HG02678 (cell line): ENCODE data around the gene ANKS3.

Experiments used
- ATAC-seq: cut with Tn5 transposase; IDR thresholded peaks from one replicate; pipeline ENCODE4 v1.9.1; 2021; ENCODE audit warnings: mild to moderate bottlenecking, moderate library complexity; ENCODE audit not compliant: unreplicated experiment

ANKS3 gene

DNA sequence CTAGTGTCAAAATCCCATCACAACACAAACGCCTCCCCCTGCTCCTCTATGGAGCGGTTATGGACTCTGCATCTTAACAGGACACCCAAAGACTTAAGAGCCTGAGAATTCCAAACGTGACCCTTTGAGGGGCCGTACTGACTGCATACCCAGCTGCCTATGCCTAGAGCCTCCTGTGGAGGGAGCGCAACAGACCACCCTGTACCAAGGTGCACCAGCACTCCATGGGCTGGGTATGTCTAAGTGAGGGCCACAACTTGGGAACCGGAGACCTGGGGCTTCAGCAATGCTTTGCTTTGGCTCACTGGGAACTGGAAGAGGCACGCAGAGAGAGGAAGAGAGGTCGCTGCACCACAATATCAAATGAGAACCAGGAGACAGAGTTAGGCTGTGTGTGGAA is 5.4 kb downstream of the ANKS3 start:
- ATAC-seq = no peak

DNA sequence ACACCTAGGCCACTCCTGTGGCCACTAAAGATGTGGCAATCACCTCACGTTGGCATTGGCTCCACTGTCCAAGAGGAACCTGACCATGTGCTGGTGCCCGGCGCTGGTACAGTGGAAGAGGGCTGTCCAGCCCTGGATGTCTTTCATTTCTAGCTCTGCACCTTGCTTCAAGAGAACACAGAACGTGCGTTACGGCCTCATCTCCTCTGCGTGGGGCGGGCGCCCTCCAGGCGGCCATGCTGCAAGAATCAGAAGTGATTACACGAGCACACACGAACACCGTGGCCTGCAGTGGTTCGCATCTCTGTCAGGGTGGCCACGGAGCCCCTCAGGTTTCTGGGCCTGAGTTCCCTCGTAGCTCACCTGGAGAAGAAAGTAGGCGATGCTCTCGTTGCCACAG is 7.5 kb downstream of the ANKS3 start:
- no peak for ATAC-seq

DNA sequence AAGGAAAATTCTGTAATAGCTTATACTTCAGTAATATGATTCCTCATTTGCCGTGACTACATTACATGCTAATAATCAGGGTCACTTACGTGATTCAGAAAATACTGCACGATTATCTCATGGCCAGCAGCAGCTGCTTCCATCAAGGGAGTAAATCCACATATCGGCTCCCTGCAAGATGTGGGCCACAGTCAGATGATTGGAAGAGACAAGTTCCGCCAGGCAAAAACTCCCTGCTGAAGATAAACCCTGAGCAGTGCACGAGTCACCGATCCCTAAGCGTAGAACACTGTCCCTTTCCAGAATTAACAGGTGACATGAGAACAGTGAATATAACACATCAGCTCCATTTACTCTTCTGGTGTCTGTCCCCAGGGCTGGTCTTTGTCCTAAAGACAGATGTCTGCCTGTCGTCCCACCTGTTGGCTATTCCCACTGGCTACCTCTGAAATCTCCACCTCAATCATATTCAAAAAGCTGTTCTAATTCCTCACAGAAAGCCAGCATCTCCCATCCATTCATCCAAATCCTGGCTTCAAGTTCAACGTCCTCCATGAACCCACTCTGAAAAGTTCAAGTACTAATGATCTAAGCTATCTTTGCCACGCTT is 9.3 kb downstream of the ANKS3 start:
- ATAC-seq = no peak

DNA sequence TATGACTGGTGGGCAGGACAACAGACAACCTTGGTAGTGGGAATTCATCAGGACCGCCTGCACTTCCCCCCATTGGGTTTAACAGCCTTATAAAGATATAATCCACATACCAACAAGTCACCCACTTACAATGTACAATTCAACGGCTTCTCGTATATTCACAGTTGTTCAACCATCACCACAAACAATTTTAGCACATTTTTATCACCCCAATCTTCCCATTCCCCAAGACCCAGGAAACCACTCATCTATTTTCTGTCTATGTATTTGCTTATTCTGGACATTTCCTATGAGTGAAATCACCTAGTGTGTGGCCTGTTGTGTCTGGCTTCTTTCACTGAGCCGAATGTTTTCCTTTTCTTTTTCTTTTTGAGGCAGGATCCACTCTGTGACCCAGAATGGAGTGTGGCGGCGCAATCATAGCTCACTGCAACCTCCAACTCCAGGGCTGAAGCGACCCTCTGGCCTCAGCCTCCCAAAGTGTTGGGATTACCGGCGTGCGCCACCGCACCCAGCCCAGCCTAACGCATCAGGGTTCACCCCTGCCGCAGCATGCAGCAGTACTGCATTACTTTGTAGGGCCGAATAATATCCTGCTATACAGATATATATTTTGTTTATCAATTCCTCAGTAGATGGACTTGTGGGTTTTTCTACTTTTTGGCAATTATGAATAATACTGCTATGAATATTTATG is 10.9 kb downstream of the ANKS3 start:
- no peak for ATAC-seq

DNA sequence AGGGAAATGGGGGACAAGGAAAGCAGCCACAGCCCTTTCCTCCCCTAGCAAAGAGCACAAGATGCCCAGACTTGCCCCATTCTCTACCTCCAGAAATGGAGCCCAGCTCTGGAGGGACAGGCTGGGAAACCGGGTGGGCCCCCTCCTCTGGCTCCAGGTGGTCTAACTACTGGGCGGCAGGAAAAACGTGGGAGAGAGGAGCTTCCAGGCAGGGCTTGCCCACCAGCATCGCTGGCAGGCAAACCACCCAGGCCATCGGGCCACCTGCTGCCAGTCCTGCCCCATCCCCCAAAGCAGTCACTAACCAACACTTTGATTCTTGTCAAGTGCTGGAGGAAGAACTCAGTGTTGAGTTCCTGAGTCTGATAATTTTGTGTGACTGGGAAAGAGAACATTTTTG is 15.6 kb downstream of the ANKS3 start:
- ATAC-seq = no peak

DNA sequence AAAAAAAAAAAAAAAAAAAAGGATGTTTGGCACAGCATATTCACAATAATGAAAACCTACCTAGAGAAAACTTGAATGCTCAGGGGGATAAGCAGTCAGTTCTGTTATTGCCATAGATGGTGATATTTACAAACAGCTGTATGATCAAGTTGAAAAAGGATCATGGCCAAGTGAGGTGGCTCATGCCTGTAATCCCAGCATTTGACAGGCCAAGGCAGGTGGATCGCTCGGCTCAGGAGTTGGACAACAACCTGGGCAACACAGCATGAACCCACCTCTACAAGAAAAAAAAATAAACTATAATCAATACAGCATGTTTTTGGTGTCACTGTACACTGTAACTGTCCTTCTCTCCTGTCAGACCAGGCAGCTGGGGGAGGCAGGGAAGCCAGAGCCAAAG is 19.1 kb downstream of the ANKS3 start:
- ATAC-seq = no peak

DNA sequence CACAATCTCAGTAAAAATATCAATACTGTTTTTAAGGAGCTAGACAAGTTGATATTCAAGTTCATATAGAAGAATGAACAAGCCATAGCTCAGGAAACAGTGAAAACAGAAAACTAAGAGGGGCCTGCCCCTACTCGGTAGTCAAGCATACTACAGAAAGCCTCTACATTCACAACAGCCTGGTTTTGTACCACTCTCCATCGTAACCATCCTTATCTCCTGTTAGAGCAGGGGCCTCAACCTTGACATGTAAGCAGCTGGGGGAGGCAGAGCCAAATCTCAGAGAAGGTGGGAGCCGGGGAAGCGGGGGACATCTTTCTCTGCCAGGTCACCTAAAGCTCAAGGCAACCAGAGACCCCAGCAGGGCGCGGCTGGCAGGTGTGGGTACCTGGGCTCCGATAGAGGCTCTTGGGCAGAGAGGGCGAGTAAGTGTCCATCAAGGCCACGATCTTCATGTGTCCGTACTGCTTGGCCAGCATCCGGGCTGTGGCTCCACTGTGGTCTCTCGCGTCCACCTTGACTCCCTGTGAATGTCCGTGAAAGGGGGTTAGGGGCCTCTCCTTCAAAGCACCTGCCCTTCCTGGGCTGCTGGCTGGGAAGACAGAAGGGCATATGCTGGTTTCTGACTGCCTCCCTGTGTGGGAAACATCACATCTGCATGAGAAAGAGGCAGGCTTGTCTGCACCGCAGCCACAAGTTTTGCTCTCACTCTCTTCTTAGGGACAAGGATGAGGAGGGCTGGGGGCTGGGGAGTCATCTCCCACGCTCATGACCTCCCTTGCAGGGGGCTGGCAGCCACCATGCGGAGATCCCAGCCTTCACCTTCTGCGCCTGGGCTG is 20.2 kb downstream of the ANKS3 start:
- no peak for ATAC-seq

DNA sequence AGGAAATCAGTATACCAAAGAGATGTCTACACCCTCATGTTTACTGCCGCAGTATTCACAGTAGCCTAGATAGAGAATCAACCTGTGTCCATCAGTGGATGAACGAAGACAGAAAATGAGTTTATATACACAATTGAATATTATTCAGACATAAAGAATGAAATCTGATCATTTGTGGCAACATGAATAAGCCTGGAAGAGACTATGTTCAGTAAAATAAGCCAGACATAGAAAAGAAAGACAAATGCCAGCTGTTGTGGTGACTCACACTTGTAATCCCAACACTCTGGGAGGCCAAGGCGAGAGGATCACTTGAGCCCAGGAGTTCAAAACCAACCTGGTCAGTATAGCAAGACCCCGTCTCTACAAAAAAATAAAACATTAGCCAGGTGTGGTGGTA is 24.6 kb downstream of the ANKS3 start:
- ATAC-seq = no peak

DNA sequence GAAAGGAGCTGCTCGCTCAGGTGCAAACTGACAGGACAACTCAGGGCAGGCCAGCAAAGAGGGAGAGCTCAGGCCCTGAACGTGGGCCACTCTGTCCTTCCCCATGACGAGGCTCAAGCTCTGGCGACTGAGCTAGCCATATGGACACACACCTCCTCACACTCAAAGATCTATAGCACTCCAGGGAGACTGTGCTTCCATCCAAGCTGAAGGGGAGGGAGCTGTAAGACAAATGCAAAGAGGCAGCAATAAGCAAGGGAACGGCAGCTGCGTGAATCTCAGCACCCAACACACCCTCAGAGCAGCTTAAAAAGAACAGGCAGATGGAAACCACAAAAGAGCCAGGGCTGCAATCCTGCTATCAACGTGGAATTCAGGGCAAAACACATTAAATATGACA is 27.2 kb downstream of the ANKS3 start:
- ATAC-seq = no peak

DNA sequence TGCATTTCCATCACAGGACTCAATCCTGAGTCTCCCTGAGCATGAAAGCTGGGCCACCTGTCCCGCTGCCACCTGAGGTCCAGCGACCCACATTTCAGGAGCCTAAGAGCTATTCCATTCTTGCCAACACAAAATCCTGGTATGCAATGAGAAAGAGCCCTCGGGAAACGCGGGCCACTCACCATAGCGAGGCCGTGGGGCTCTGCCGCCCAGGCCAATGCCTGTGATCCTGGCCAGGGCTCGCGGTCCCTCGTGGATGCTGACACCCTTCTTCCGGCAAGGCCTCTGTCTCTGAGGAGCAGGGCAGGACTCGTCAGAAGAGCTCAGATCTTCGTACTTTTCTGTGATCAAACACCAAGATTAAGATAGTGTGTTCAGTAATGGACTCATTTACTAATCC is 29.2 kb downstream of the ANKS3 start:
- no peak for ATAC-seq

DNA sequence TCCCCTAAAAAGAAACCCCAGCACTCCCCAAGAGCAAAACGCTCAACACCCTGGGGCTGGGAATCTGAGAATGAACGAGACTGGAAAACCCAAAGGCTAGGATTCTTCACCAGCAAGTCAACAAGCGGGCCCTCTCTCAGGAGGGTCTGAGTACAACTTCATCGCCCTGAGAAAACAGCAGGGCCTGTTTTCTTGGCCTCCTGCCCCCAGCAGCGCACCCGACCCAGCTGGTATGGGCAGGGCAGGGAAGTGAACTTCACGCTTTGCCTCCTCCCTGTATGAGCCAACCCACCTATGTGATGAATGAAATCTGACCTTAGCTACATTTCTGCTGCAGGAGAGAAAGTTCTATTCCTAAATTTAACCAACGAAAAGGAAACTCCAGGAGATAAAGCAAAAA is 29.6 kb downstream of the ANKS3 start:
- ATAC-seq = no peak

DNA sequence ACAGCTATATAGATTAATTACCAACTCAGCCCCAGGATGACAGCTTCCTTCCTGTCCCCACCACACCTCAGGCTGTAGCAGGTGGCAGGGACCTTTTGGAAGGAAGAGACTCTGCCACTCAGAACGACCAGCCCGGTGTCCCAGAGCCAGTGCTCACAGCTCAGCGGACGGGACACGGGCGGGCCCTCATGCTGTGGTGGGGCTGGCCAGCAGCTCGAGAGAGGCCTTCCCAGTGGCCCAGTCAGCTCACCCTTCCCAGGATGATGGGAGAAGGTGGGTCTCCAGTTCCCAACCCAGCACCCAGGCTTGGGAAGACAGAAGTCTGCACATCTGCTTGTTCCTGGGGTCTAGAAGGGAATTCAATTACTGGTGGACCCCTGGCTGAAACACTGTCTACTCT is 30.2 kb downstream of the ANKS3 start:
- no peak for ATAC-seq

DNA sequence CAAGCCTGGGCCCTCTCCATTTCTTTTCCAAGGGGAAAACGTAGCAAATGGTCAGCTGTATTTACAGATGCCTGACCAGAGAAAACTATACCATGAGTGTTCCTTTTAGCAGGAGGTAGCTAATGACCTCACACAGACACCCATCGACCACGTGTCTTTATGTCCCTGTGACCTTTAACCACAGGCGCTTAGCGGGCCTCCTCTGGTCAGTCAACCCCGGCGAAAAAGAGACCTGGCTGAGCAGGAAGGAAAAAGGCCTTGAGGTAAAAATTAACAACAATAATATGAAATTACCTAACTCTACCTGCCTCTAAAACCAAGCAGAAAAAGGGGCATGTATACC is 31.6 kb downstream of the ANKS3 start:
- ATAC-seq = no peak

DNA sequence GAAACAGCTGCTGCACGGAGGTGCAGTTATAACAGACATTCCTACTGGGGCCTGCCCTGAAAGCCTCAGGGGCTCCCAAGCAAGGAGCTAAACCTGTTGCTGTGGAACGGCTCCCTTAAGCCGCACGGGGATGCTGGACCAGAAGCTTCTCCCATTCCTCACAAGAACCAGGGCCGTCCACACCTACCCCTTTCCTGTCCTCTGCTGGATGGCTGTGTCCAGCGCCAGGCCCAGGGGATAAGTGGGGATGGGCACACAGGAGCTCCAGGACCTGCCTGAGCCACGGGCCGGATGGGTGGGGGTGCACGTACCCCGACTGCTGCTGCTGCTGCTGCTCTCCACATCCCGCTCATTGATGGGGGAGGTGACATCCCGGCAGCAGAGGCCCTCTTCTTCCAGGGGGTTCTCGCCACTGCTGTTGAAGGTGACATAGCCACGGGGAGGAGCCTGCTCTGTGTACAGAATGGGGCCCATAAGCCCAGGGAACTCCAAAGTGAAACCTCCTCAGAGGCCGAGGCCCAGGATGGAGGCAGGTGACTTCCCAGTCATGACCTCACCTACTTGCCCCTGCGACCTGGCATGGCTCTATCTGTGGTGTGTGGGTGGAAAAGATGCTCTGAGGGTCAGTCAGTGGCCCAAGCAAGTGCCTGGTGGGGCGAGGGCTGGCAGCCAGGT is 32.1 kb downstream of the ANKS3 start:
- ATAC-seq = no peak

DNA sequence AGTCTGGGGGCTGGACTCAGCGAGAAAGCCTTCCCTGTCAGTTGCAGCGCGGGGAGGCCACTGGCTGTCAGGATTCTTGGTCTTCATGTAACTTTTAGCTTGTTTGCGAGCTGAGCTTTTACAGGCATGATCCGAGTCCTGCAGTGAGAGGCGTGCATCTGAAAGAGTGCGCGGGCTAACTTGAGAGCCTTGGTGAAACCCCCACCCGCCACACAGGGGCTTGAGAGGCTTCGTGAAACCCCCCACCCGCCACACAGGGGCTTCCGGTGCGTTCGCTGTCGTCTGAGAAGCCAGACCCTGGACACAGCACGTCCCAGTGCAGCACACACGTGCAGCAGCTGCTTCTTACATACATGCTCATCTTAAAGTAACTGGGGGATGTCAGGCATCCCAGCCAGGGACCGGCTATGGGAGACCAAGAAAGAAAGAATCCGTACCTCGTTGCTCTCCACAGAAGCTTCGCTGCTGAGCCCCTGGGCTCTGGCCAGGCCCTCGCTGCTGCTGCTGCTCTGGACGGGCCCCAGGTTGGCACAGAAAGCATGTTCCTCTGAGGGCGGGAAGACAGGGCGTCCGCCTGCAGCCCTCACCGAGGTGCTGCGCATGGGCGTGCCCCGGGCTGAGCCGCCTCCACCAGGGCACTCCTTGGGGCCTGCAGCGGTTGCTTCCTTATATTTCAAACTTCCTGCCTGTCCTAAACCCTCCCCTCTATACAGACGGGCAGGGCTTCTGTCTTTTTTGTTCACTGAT is 32.9 kb downstream of the ANKS3 start:
- ATAC-seq = no peak

DNA sequence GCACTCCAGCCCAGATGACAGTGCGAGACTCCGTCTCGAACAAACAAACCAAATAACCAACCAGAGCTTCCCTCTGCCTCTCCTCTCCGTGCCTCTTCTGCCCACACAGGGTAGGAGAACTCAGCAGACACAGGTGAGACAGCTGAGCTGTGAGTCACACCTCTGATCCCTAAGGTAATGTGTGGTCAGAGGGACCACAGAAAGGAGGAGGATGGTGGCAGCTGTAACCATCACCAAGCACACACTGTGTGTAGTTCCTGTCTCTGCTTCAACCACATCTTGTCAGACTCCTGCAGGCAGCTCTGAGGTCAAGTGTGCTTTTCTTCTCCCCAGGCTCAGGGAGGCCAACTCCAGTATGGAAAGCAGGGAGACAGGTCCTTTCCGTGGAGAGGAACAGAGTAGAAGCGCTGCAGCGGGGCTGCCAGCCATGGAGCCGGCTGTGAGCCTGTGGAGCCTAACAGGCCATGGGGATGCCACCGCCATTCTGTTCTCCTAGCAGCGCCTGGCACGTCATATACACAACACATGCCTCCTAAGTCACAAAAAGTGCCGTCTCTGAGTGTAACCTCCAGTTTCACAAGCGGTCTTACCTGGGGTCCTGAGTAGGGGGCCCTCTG is 33.6 kb downstream of the ANKS3 start:
- ATAC-seq = no peak

DNA sequence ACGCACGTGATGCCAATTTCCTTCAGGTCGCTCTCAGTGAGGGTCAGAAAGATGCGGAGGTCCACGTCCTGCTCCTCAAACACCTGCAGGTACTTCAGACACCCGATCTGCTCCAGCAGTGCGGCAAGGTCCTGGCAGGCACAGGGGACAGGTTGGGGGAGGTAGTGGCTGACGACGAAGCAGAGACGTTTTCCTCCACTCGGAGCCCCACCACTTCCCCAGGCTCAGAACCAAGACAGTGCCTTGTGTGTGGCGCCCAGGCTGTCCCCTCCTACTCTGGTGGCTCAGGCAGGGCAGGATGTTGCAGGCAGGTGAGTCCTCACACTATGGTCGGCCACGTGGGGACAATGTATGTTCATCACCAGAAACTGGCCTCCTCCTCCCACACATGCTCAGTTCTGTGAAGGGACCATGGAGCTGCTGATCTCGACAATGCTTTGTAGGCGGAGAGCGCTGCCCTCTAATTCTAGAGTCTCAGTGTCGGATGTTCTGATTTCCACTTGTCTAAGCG is 35.0 kb downstream of the ANKS3 start:
- ATAC-seq = no peak

DNA sequence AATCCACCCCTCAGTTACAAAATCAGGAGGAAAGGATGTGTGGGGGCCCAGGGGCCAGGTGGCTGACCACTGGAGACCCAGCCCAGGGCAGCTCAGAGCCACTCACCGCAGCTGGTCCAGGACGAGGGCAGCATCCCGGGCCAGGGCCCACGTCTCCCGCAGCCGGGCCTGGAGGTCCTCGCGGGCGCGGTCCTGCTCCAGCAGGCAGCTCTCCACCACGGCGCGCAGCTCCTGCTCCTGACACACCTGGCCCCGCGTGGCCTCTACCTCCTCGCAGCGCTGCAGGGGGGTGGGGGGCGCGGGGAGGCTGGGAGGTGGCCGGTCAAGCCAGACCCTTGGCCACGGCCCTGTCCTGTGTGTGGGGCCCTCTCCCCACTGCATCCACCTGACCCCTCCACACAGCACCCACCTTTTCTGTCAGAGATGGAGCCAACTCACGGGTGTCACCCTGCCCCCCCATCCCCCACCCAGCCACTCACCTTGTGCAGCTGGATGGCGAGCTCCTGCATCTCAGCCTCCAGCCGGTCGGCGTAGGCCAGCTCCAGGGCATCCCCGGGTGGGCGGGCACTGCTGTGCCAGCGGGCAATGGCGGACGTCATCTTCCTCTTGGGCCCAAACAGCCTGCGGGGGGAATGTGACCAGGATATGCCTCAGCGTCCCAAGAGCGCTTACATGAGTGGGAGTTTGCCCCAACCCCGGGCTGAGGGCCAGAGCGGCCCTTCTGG is 35.6 kb downstream of the ANKS3 start:
- ATAC-seq = no peak

DNA sequence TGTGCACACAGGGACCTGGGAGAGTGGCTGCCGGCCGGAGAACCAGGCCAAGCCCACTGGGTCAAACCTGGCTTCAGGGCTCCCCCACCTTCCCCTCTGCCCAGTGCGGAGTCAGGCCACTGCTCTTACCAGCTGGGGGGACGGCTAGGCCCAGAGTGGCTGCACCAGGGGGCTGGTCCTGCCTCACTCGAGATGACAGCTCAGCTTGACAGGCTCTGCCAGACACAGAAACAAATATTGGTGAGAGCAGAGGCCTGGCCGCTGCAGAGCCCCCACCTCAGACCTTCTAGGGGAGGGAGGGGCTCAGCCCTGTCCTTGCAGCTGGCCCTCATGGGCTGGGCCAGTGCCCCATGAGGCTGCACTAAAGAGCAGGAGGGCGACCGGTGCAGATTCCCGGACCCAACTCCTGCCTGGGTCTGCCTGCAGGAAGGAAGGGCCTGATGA is 36.2 kb downstream of the ANKS3 start:
- no peak for ATAC-seq
